A204.1 (cell line): ENCODE measurements around the gene CLK1.
"Not testable (repeated sequence)": the region's sequence is repeated elsewhere in the genome, so short reads cannot be mapped to it uniquely, and the experiment has no call there.

Experiments
- FAIRE-seq: peaks from 2 replicates; lab custom pipeline; 2012; peaks lifted over from hg19 to GRCh38; lab: Jason Lieb, UNC

Gene CLK1

GRCh38 chr2:200864176-200865034 is at the start of gene CLK1:
TSS of gene CLK1 (minus strand) at chr2:200864658. CDS start at chr2:200861862, 2,796 bp downstream.
- FAIRE-seq = no peak

- FAIRE-seq = no peak
Measured at GRCh38 chr2:200913654-200914053, 49.2 kb upstream of the CLK1 start.

- no peak for FAIRE-seq
Measured at GRCh38 chr2:200909958-200910357, 45.5 kb upstream of the CLK1 start.

- FAIRE-seq = peak; percentile 84
Measured at GRCh38 chr2:200905618-200906296, 41.3 kb upstream of the CLK1 start.

- peak; percentile 96 for FAIRE-seq
Measured at GRCh38 chr2:200901459-200902072, 37.1 kb upstream of the CLK1 start.

- FAIRE-seq = no peak
Measured at GRCh38 chr2:200899482-200899881, 35.0 kb upstream of the CLK1 start.

GRCh38 chr2:200888704-200889625 is 24.5 kb upstream of the CLK1 start, which contains the start of the genes NIF3L1 and PPIL3:
TSS of gene NIF3L1 (plus strand) at chr2:200889371. CDS start at chr2:200891944, 2,573 bp downstream.
TSS of gene PPIL3 (minus strand) at chr2:200889077. CDS start at chr2:200887615, 1,462 bp downstream.
- FAIRE-seq = peak; percentile 93

- FAIRE-seq = not testable (repeated sequence)
Measured at GRCh38 chr2:200881715-200882249, 17.3 kb upstream of the CLK1 start.

- no peak for FAIRE-seq
Measured at GRCh38 chr2:200878289-200878880, 13.9 kb upstream of the CLK1 start.

GRCh38 chr2:200877443-200877842 is 13.0 kb upstream of the CLK1 start:
- no peak for FAIRE-seq

- no peak for FAIRE-seq
Measured at GRCh38 chr2:200873560-200873959, 9.1 kb upstream of the CLK1 start.

GRCh38 chr2:200871151-200871550 is 6.7 kb upstream of the CLK1 start:
- FAIRE-seq = no peak

- no peak for FAIRE-seq
Measured at GRCh38 chr2:200869014-200869413, 4.6 kb upstream of the CLK1 start.

GRCh38 chr2:200863782-200864175 is 679 bp downstream of the CLK1 start:
- FAIRE-seq = no peak

GRCh38 chr2:200862532-200863000 is 1.9 kb downstream of the CLK1 start:
- FAIRE-seq = no peak

GRCh38 chr2:200861617-200862155 is 2.8 kb downstream of the CLK1 start:
- FAIRE-seq = no peak

- FAIRE-seq = no peak
Measured at GRCh38 chr2:200860092-200860795, 4.2 kb downstream of the CLK1 start.

GRCh38 chr2:200856806-200857205 is 7.7 kb downstream of the CLK1 start:
- FAIRE-seq = no peak

GRCh38 chr2:200852605-200853004 is 11.9 kb downstream of the CLK1 start:
- no peak for FAIRE-seq
